Measurements from ENCODE around the gene THADA. TPM values are rescaled to one million over a fixed set of nuclear protein-coding genes. Genes with fewer than 3 reads are reported as not detected.

Gene THADA
- polyA plus RNA-seq, 3 donors = 31.0 to 43.5 (median 34.5) TPM

GRCh38 chr2:43481927-43482542 is 113.8 kb downstream of the THADA start:
- DNase-seq (ENCODE audit: extremely low read depth in 1 of 11, low read depth in 9 of 11, low spot score in 4 of 11) = no peak

- no peak for DNase-seq (ENCODE audit: extremely low read depth in 1 of 11, low read depth in 9 of 11, low spot score in 4 of 11)
Measured at GRCh38 chr2:43480874-43481273, 115.0 kb downstream of the THADA start.

GRCh38 chr2:43478412-43479086 is 117.3 kb downstream of the THADA start:
- DNase-seq (ENCODE audit: extremely low read depth in 1 of 11, low read depth in 9 of 11, low spot score in 4 of 11) = no peak

DNA sequence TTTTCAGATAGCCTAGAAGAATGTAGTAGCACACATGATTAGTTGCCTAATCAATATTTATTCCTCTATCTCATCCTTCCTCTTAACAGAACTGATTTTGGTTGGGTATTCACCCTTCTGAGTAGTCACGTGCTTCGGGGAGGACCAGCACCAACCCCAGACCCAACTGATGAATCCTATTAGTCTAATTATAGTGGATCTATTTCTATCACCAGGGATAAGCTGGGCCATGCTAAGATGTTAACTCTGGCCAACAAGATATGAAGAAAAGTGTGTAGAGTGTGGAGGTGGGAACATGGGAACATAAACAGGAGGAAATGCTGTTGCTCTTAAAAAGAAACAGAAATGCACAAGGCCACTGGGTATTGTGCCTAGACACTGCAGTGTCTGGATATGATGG is 119.9 kb downstream of the THADA start:
- no peak for DNase-seq (ENCODE audit: extremely low read depth in 1 of 11, low read depth in 9 of 11, low spot score in 4 of 11)

- no peak for DNase-seq (ENCODE audit: extremely low read depth in 1 of 11, low read depth in 9 of 11, low spot score in 4 of 11)
Measured at GRCh38 chr2:43475137-43475846, 120.5 kb downstream of the THADA start.

DNA sequence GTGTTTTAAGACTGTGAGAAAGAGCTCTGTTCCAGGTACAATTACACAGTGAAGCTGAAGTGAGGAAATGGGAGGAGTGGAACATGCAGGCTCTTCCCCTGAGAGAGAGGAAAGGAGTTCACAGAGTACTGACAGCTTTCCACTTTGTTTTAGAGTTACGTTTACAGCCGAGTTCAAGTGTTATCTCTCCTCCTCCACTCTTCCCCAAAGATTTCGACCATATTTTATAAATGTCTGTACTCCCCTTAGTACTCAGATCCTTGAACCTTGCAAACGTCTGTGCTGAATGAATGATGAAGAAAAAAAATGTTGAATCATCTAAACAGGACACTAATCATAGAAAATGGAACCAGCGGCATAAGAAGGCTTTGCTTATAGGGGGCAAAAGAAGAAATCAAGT is 121.6 kb downstream of the THADA start:
- DNase-seq (ENCODE audit: extremely low read depth in 1 of 11, low read depth in 9 of 11, low spot score in 4 of 11) = no peak

GRCh38 chr2:43473767-43474166 is 122.1 kb downstream of the THADA start:
- DNase-seq (ENCODE audit: extremely low read depth in 1 of 11, low read depth in 9 of 11, low spot score in 4 of 11) = no peak

- DNase-seq (ENCODE audit: extremely low read depth in 1 of 11, low read depth in 9 of 11, low spot score in 4 of 11) = no peak
Measured at GRCh38 chr2:43472527-43473194, 123.2 kb downstream of the THADA start.

GRCh38 chr2:43469713-43470112 is 126.1 kb downstream of the THADA start:
- no peak for DNase-seq (ENCODE audit: extremely low read depth in 1 of 11, low read depth in 9 of 11, low spot score in 4 of 11)

DNA sequence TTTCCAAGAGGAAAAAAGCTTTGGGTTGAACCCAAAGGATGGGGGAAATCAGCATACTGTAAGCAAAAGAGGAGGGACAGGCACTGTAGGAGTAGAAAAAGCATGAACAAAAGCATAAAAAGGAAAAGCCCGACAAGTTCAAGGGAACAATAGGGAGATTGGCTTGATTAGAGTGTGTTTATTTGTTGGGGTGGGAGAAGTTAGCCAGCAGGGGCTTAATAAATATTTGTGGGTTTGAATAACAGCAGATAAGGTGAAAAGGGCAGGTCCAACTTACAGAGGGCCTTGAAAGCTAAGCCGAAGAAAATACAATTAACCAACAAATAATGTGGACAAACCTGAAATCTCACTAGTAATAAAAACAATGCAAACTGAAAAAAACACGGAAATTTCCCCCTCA is 126.7 kb downstream of the THADA start:
- DNase-seq (ENCODE audit: extremely low read depth in 1 of 11, low read depth in 9 of 11, low spot score in 4 of 11) = no peak

DNA sequence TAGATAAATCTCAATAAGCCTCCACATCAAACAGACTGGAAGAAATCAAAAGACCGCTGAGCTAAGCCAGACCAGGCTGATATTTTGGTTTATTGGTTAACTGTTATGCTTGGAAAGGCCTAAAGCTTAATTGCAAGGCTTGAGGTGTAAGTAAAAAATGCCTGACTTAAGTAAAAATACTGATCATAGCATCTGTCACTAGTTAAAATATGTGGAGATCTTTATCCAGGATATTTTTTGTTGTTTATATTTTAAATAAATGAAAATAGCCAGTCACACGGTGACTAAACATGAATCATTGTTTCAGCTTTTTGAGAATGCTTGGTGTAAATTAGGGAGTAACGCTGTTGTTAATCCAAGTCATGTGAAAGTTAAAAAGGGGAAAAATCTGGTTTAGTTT is 127.9 kb downstream of the THADA start:
- no peak for DNase-seq (ENCODE audit: extremely low read depth in 1 of 11, low read depth in 9 of 11, low spot score in 4 of 11)

DNA sequence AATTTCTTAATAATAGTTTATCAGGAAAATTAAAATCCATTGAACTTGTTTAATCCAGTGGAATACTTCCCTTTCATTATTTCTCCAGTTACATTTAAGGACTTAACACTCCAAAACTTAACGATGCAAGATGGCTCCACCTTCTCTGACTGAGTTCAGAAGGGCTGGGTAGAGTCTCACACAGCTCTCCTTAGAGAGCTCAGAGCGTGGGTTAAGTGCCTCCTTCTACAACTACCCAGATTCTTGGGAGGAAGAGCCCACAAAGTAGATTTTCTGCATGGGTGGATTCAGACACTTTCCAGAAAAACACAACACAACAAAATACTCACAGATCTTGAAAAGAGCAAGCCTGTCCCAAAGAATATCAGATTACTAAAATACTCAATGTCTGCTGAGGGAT is 130.6 kb downstream of the THADA start:
- DNase-seq (ENCODE audit: extremely low read depth in 1 of 11, low read depth in 9 of 11, low spot score in 4 of 11) = no peak

GRCh38 chr2:43464590-43464989 is 131.2 kb downstream of the THADA start:
- no peak for DNase-seq (ENCODE audit: extremely low read depth in 1 of 11, low read depth in 9 of 11, low spot score in 4 of 11)

DNA sequence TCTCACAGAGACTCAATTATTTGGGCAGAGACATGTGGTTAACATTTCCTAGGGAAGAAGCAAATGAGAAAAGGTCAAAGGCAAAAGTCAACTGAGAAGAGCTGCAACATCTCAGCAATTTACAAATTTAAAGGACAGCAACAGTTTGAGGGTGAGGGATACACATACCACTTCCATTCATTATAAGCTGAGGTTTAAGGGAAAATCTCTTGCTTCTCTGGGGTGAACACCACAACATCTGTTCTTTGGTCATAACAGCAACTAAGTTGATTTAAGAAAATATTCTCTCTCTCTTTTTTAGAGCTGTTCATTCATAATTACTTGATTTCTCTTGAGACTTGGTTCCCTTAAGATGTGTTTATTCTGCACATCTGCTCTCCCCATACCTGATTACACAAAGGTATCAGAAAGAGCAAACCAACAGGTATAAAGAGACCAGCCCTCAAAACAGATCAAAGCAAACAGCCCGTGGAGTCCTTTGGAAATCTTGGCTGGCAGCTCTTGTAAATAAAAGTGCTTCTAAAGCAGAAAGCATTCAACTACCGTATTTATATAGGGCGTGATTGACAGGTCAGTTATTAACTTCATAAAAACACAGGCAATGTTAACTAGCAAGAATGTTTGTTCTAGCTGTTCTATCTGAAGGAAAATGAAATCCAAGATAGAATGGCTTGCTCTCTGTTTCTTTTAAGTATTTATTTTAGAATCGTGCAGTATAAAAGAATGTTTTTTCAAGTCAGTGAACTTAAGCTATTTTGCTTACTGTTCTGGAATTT is 132.8 kb downstream of the THADA start:
- DNase-seq (ENCODE audit: extremely low read depth in 1 of 11, low read depth in 9 of 11, low spot score in 4 of 11) = peak in 3 of 11 donors; percentile 41 to 80 (median 64)

DNA sequence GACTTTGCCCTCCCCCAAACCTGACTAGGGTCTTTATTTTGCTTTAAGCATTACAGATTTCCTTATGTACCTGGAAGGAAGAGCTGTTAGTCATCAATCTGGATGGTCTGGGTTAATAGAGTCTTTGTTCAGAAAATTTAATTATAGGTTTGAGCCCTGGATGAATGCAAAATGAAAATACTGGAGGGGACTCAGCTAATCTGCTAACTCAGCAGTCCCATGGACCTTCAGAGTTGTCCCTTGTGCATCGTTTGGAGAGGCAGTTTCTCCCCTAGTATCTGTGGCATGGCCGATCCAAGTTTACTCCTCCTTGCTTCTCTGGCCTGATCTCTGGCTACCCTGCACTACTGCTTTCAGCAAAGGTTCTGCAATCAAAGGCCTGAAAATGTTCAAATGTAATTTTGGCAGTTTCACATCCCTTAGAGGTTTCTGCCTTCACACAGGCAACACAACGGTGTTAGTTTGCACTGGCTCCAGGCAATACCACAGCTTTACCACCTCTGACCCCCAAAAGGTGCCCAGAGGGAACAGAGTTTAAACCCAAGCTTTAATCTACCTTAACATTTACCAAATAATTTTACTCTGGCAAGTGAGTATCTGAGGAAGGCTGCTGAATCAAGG is 134.3 kb downstream of the THADA start:
- no peak for DNase-seq (ENCODE audit: extremely low read depth in 1 of 11, low read depth in 9 of 11, low spot score in 4 of 11)

DNA sequence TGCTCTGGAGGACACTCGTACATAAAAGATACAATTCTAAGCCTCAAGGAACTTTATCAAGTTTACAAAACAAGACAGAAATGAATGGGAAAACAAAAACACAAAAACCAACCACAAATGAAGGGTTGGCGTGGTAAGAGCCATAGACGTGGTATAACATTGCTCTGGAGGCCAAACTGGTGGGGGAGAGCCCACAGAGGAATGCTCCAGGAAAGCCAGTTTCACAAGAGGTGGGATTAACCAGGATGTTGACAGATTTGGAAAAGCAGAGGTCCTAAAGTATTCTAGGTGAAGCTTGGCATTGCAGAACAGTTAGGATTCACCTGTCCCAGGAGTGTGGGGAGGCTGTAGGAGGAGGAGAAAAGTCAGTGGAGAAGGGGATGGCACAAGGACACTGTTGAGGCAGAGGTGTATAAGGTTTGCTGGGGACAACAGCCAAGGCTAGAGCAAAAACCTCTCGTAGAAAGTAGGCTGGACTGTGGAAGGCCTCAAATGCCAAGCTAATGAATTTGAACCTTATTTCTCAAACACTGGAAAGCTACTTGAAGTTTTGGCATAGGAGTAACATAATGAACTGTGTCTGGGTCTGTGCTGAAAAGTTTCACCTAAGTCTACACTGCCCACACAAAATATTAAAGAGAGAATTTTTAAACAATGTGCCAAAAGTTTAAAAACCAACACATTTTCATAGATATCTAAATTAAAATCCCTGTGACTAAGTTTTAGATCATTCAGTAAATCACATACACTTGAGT is 135.1 kb downstream of the THADA start:
- DNase-seq (ENCODE audit: extremely low read depth in 1 of 11, low read depth in 9 of 11, low spot score in 4 of 11) = no peak

DNA sequence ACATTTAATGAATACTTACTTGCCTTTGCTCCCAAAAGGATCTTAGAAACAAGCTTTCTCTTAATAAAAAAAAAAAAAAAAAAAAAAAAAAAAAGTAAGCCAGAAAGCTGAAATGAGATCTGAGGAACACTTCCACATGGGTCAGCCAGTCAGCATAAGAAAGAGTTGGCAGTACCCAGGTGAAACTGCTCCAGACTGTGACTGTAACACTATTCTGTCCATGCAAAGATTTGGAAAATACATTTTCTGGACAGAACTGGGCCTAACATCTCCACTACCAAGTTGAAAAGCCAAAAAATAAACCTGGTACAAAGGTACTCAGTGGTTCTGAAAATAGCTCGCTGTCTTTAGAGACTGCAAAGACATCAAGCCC is 135.7 kb downstream of the THADA start:
- DNase-seq (ENCODE audit: extremely low read depth in 1 of 11, low read depth in 9 of 11, low spot score in 4 of 11) = no peak

Data from renal cortex interstitium (tissue), 11 donors.